Endothelial cell of umbilical vein (primary cell): ENCODE data around the gene PFN4. TPM values are rescaled to one million over a fixed set of nuclear protein-coding genes. Genes with fewer than 3 reads are reported as not detected.

Experiments
- BruUV-seq: library from RNA; stranded (reverse); fragments of 400-500 nt; replicated peaks from 2 replicates; lab custom pipeline; 2021; lab: Mats Ljungman, UMichigan
- CTCF ChIA-PET: fragments of 300-600, 350-600 bp; sonication (Branson Sonifier 250); formaldehyde crosslinking; loops from one replicate; lab custom pipeline; 2021; ENCODE audit warnings: antibody characterized with exemption, inconsistent platforms; lab: Charles Lee
- POLR2A ChIA-PET: fragments of 300-600, 350-600 bp; sonication (Branson Sonifier 250); formaldehyde crosslinking; loops from one replicate; lab custom pipeline; 2021; ENCODE audit warnings: antibody characterized with exemption, inconsistent platforms; lab: Charles Lee
- DNase-seq: peaks from one replicate; pipeline ENCODE4 v3.0.0-alpha.2; 2011; ENCODE audit warnings: low read depth, low spot score
- FAIRE-seq: peaks from 2 replicates; lab custom pipeline; 2011; peaks lifted over from hg19 to GRCh38; lab: Jason Lieb, UNC
- H2AFZ ChIP-seq: 2 replicates; pipeline ENCODE4 v1.6.0; 2012; ENCODE audit warnings: low read depth, low read length, control low read depth, inconsistent platforms
- H3K27ac ChIP-seq: 2 replicates; pipeline ENCODE4 v1.5.1; 2011; ENCODE audit warnings: low read depth, mild to moderate bottlenecking, control low read depth, low read length, moderate library complexity; ENCODE audit not compliant: insufficient read depth
- H3K27me3 ChIP-seq, 2 experiments: 2 replicates each; pipeline versions ENCODE4 v1.6.0 to v1.6.1; 2011; ENCODE audit warnings: low read length in 2 of 2, mixed read lengths in 1 of 2; ENCODE audit not compliant: control insufficient read depth in 2 of 2, insufficient read depth in 2 of 2
- H3K36me3 ChIP-seq, 2 experiments: 2 replicates in 1 of 2; 3 replicates in 1 of 2; pipeline ENCODE4 v1.5.1; 2011; ENCODE audit warnings: low read length in 2 of 2, mild to moderate bottlenecking in 1 of 2, moderate library complexity in 1 of 2; ENCODE audit not compliant: control insufficient read depth in 2 of 2, insufficient read depth in 2 of 2; ENCODE audit errors: extremely low read depth in 1 of 2
- H3K4me1 ChIP-seq: 3 replicates; pipeline ENCODE4 v1.5.1; 2011; ENCODE audit warnings: mild to moderate bottlenecking, low read length; ENCODE audit not compliant: control insufficient read depth, insufficient read depth; ENCODE audit errors: extremely low read depth
- H3K4me2 ChIP-seq: 2 replicates; pipeline ENCODE4 v1.6.1; 2011; ENCODE audit warnings: low read length, control low read depth, mixed read lengths; ENCODE audit not compliant: insufficient read depth
- H3K4me3 ChIP-seq, 3 experiments: fragments of 200-600 bp in 1 of 3; sonication (generic), shearing (Covaris generic) in 1 of 3; replicated peaks in 1 of 3; 2 replicates each; pipeline ENCODE4 v1.5.1; 2011 to 2016; ENCODE audit warnings: control low read depth in 3 of 3, low read length in 3 of 3, mild to moderate bottlenecking in 2 of 3, inconsistent platforms in 1 of 3, low read depth in 1 of 3, moderate library complexity in 1 of 3; ENCODE audit not compliant: insufficient read depth in 1 of 3
- H3K79me2 ChIP-seq: 2 replicates; pipeline ENCODE4 v1.6.0; 2012; ENCODE audit warnings: low read length, inconsistent platforms; ENCODE audit not compliant: control insufficient read depth, insufficient read depth
- H3K9ac ChIP-seq: replicated peaks from 2 replicates; pipeline ENCODE3; 2011; ENCODE audit warnings: low read length, control low read depth; ENCODE audit not compliant: insufficient read depth; ENCODE audit errors: extremely low read depth
- H3K9me1 ChIP-seq: replicated peaks from 3 replicates; pipeline ENCODE4 v1.6.0; 2011; ENCODE audit warnings: mild to moderate bottlenecking, low read length; ENCODE audit not compliant: control insufficient read depth, insufficient read depth; ENCODE audit errors: extremely low read depth
- H3K9me3 ChIP-seq: replicated peaks from 2 replicates; pipeline ENCODE4 v1.5.1; 2012; ENCODE audit warnings: low read length, inconsistent platforms; ENCODE audit not compliant: control insufficient read depth, insufficient read depth
- H4K20me1 ChIP-seq: replicated peaks from 2 replicates; pipeline ENCODE3; 2011; ENCODE audit warnings: mild to moderate bottlenecking, low read length; ENCODE audit not compliant: control insufficient read depth, insufficient read depth; ENCODE audit errors: extremely low read depth
- EZH2 ChIP-seq: IDR thresholded peaks from 2 replicates; pipeline ENCODE4 v1.6.1; 2012; ENCODE audit warnings: borderline replicate concordance, low read depth, mild to moderate bottlenecking, moderate library complexity, low read length, inconsistent platforms; ENCODE audit not compliant: severe bottlenecking
- FOS ChIP-seq: IDR thresholded peaks from 2 replicates; pipeline ENCODE4 v1.6.1; 2011; ENCODE audit warnings: mild to moderate bottlenecking, low read length, moderate library complexity, borderline replicate concordance; ENCODE audit not compliant: insufficient read depth
- GATA2 ChIP-seq: IDR thresholded peaks from 2 replicates; pipeline ENCODE4 v1.7.0; 2011; ENCODE audit warnings: low read depth, mild to moderate bottlenecking, moderate library complexity, mixed read lengths, low read length; ENCODE audit not compliant: insufficient read length, insufficient read depth
- JUN ChIP-seq: IDR thresholded peaks from 2 replicates; pipeline ENCODE4 v1.6.1; 2011; ENCODE audit warnings: borderline replicate concordance, low read depth; ENCODE audit not compliant: insufficient read length, insufficient read depth
- MYC ChIP-seq: IDR thresholded peaks from one replicate; pipeline ENCODE4 v1.6.1; 2011; ENCODE audit warnings: mild to moderate bottlenecking, low read depth, low read length
- POLR2A ChIP-seq: IDR thresholded peaks from 2 replicates; pipeline ENCODE4 v1.6.1; 2012; ENCODE audit warnings: low read depth, mild to moderate bottlenecking, control low read depth, low read length
- POLR2AphosphoS5 ChIP-seq: IDR thresholded peaks from 2 replicates; pipeline ENCODE4 v1.6.1; 2012; ENCODE audit warnings: low read depth, mild to moderate bottlenecking, control low read depth, low read length, moderate library complexity; ENCODE audit not compliant: insufficient read depth
- dilution Hi-C: fragments of 300-500 bp; cut with MboI; formaldehyde crosslinking; loops from one replicate; pipeline ENCODE4 v1.15.0; 2019; ENCODE audit warnings: low sequenced_read_pairs; ENCODE audit not compliant: extremely low pct_ligation_motif_present
- intact Hi-C: fragments of 100-400 bp; cut with micrococcal nuclease; formaldehyde crosslinking; loops from one replicate; pipeline ENCODE4 v1.10.0; 2022
- polyA plus RNA-seq, 4 experiments: library from polyadenylated mRNA; depleted of rRNA in 3 of 4; stranded (reverse) in 3 of 4; unstranded in 1 of 4; fragments of >200 nt; gene quantifications; 2 replicates each; pipeline versions ENCODE4 v1.2.1 to v1.2.3, GENCODE V29; 2011 to 2012; ENCODE audit warnings: missing spikeins in 1 of 4
- total RNA-seq: library from RNA; stranded (reverse); gene quantifications from 2 replicates; pipeline ENCODE4 v1.2.3, GENCODE V29; 2021
- TF ChIP-seq, protein P1 (sequence below): IDR thresholded peaks from 2 replicates; pipeline ENCODE4 v1.6.1; 2011; ENCODE audit not compliant: insufficient read depth, insufficient read length
- TF ChIP-seq, protein P2 (sequence below), 2 donors: IDR thresholded peaks; 1 replicate in 1 of 2; 2 replicates in 1 of 2; pipeline ENCODE4 v1.5.1; 2011; ENCODE audit warnings: low read length in 2 of 2, mild to moderate bottlenecking in 2 of 2, moderate library complexity in 2 of 2, control low read depth in 1 of 2, inconsistent platforms in 1 of 2, low read depth in 1 of 2; ENCODE audit not compliant: insufficient read depth in 1 of 2; ENCODE audit errors: extremely low read depth in 1 of 2

The PFN4 gene
- total and polyA plus RNA-seq, 2 donors (not counting 3 experiments of a cell fraction or from before 2014, with no cell fraction given): 0.23 to 0.93 TPM

DNA sequence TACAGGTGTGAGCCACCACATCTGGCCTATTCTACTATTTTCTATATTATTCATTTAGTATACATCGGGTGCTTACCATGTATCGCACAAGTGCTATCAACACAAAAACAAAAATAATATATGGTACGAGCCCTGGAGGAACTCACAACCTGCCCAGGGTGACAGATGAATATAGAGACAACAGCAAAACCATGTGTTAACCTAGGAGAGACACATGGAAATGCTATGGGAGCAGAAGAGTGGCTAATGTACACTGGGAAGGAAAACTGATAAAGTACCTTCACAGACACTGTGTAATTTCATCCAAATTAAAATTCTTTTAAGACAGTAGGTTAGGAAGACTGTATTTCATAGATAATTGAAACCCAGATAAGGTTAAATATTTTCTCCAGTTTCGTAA is 50.9 kb downstream of the PFN4 start:
- dilution Hi-C loops: no loop called here
- BruUV-seq: no TSS peak

DNA sequence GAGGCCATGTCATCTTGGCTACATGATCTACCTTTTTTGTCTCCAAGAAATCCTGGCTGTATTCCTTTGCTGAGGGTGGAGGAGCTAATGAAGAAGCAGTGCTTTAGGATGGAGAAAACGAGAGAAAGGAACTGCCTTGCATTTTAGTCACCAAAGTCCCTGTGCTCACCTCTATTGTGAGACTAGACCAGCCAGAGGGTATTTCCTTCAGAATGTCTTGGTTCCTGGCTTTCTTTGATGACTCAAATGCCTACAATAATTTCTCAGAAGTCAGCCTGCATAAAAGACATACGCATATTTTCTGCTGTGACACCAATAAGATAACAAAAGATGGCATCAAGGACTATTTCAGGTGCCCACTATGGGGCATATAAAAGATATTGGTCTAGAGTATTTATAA is 57.8 kb downstream of the PFN4 start:
- Histone ChIP-seq H3K4me2 (no peak overlapping the region), H3K79me2 (peaks cover 1% of the 10 kb centered on the region), H3K4me1 (no peaks in the 10 kb centered on the region), H3K4me3 (no peak overlapping the region), H3K27ac (no peak overlapping the region), H3K9ac (no peak overlapping the region), H3K9me3 (no peaks in the 10 kb centered on the region), H3K27me3 (no peaks in the 10 kb centered on the region), H4K20me1 (no peaks in the 10 kb centered on the region), H3K9me1 (no peaks in the 10 kb centered on the region), H2AFZ (no peak overlapping the region), H3K36me3 (peaks cover 3 to 15% of the 10 kb centered on the region in 2 experiments)
- FAIRE-seq (no peak), DNase-seq (no peak)
- TF ChIP-seq, protein P1, sequence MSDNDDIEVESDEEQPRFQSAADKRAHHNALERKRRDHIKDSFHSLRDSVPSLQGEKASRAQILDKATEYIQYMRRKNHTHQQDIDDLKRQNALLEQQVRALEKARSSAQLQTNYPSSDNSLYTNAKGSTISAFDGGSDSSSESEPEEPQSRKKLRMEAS: no peak
- TF ChIP-seq MYC (no peak), JUN (no peak), POLR2A (no peak), EZH2 (no peak), GATA2 (no peak), FOS (no peak), POLR2AphosphoS5 (no peak)
- TF ChIP-seq, protein P2, sequence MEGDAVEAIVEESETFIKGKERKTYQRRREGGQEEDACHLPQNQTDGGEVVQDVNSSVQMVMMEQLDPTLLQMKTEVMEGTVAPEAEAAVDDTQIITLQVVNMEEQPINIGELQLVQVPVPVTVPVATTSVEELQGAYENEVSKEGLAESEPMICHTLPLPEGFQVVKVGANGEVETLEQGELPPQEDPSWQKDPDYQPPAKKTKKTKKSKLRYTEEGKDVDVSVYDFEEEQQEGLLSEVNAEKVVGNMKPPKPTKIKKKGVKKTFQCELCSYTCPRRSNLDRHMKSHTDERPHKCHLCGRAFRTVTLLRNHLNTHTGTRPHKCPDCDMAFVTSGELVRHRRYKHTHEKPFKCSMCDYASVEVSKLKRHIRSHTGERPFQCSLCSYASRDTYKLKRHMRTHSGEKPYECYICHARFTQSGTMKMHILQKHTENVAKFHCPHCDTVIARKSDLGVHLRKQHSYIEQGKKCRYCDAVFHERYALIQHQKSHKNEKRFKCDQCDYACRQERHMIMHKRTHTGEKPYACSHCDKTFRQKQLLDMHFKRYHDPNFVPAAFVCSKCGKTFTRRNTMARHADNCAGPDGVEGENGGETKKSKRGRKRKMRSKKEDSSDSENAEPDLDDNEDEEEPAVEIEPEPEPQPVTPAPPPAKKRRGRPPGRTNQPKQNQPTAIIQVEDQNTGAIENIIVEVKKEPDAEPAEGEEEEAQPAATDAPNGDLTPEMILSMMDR (IDR thresholded peaks at IDR 0.05; ENCODE audit: extremely low read depth in 1 of 2, insufficient read depth in 1 of 2, low read depth in 1 of 2, low read length in 2 of 2): no peak
- intact Hi-C loops (no loop called here), dilution Hi-C loops (no loop called here)
- ChIA-PET CTCF (interaction anchor here (0.6 to 1.8 kb wide), 2 partner anchors 98 to 241 kb away, joined by 3 to 4 read pairs; no protein-coding TSS in a partner anchor), POLR2A (no interaction called here)
- BruUV-seq: no TSS peak

More for the DNA sequence above, 50.9 kb downstream of the PFN4 start:
- Histone ChIP-seq H3K79me2 (peaks cover 37% of the 10 kb centered on the region), H3K27me3 (no peaks in the 10 kb centered on the region), H3K9ac (no peak overlapping the region), H2AFZ (no peak overlapping the region), H3K9me3 (no peaks in the 10 kb centered on the region), H3K27ac (no peak overlapping the region), H3K4me3 (no peak overlapping the region), H4K20me1 (no peaks in the 10 kb centered on the region), H3K36me3 (peaks cover 6 to 11% of the 10 kb centered on the region in 2 experiments), H3K4me2 (no peak overlapping the region), H3K9me1 (no peaks in the 10 kb centered on the region), H3K4me1 (peaks cover 7% of the 10 kb centered on the region)
- ChIA-PET POLR2A (no interaction called here), CTCF (interaction anchor here (1.2 to 2.2 kb wide), 3 partner anchors 12 to 145 kb away, joined by 3 to 9 read pairs (median 6); partner anchors contain the start of genes ATAD2B, TP53I3 and WDCP)
- TF ChIP-seq POLR2AphosphoS5 (no peak), EZH2 (no peak), GATA2 (no peak)
- TF ChIP-seq, protein P1: no peak
- intact Hi-C loops: no loop called here
- FAIRE-seq: no peak
- no peak for DNase-seq
